ENCODE measurements around the gene MTARC2. TPM values are rescaled to one million over a fixed set of nuclear protein-coding genes. Genes with fewer than 3 reads are reported as not detected.

The MTARC2 gene
- total and polyA plus RNA-seq, 8 donors: 7.3 to 83.4 (median 20.9) TPM

DNA sequence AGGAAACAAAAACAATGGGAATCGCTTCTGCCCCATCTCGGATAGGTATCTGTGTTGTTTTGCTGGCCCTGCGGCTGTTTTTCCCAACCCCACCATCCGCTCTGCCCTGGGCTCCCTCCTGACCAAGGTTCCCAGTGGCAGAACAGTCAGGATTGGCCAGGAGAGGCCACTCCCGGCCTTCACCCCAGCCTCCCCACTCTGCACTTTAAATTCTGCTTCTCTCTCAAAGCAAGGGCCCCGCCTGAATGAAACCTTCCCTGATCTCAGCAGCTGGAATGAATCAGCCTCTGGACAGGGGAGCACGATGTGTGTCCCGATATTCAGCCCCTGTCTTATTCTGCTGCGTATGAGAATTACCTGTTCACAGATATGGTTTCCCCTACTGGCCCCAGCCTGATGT lies 41.6 kb upstream of the MTARC2 start:
- TF ChIP-seq POLR2AphosphoS5 (IDR thresholded peaks at IDR 0.05): no peak
- no peak for TF ChIP-seq POLR2A (IDR thresholded peaks at IDR 0.05)
- TF ChIP-seq EP300 (IDR thresholded peaks at IDR 0.05): no peak
- TF ChIP-seq, protein P1, sequence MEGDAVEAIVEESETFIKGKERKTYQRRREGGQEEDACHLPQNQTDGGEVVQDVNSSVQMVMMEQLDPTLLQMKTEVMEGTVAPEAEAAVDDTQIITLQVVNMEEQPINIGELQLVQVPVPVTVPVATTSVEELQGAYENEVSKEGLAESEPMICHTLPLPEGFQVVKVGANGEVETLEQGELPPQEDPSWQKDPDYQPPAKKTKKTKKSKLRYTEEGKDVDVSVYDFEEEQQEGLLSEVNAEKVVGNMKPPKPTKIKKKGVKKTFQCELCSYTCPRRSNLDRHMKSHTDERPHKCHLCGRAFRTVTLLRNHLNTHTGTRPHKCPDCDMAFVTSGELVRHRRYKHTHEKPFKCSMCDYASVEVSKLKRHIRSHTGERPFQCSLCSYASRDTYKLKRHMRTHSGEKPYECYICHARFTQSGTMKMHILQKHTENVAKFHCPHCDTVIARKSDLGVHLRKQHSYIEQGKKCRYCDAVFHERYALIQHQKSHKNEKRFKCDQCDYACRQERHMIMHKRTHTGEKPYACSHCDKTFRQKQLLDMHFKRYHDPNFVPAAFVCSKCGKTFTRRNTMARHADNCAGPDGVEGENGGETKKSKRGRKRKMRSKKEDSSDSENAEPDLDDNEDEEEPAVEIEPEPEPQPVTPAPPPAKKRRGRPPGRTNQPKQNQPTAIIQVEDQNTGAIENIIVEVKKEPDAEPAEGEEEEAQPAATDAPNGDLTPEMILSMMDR (IDR thresholded peaks at IDR 0.05): no peak
- no peak overlapping the region for H3K27ac ChIP-seq

DNA sequence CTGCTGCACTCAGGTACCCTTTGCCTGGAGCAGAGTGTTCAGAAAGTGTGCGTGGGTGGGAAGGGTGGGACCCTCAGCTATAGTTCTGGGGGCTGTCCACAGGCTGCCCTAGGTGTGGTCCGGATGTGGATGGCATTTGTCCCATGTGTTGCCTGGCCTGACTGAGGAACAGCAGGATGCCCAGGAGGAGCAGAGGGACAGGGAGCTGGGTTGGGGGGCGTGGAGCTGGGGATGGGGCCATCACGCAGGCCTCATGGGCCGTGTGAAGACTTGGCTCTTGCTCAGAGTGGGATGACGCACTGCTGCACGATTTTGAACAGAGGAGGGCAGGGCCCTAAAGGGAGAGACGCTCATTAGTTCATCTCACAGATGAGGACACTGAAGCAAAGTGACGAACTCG lies 41.0 kb upstream of the MTARC2 start:
- DNase-seq: no peak
- Histone ChIP-seq H3K9me3 (no peaks in the 10 kb centered on the region), H3K27ac (no peak overlapping the region), H3K27me3 (peaks cover 0 to 4% (median 0%) of the 10 kb centered on the region in 3 donors), H3K4me1 (peaks cover 4 to 27% (median 11%) of the 10 kb centered on the region in 4 donors), H3K36me3 (no peaks in the 10 kb centered on the region), H3K4me3 (no peak overlapping the region)
- intact Hi-C loops (cut with DNase I; ENCODE audit: low total_unique reads): no loop called here
- 85 to 90% (median 87%) methylated on average over 9 to 10 of the region's 10 CpGs for WGBS, 5 donors
- TF ChIP-seq POLR2A (IDR thresholded peaks at IDR 0.05): no peak
- no peak for TF ChIP-seq EP300 (IDR thresholded peaks at IDR 0.05)
- TF ChIP-seq, protein P1 (IDR thresholded peaks at IDR 0.05): no peak
- no peak for TF ChIP-seq POLR2AphosphoS5 (IDR thresholded peaks at IDR 0.05)

More for the DNA sequence above, 41.6 kb upstream of the MTARC2 start:
- no peaks in the 10 kb centered on the region for H3K36me3 ChIP-seq
- 59 to 79% (median 72%) methylated on average over 9 of the region's 9 CpGs for WGBS, 5 donors
- intact Hi-C loops (cut with DNase I; ENCODE audit: low total_unique reads): no loop called here
- no peak for DNase-seq
- peaks cover 0 to 4% (median 0%) of the 10 kb centered on the region in 3 donors for H3K27me3 ChIP-seq
- H3K4me1 ChIP-seq: peaks cover 4 to 27% (median 11%) of the 10 kb centered on the region in 4 donors
- H3K9me3 ChIP-seq: no peaks in the 10 kb centered on the region
- H3K4me3 ChIP-seq: no peak overlapping the region

DNA sequence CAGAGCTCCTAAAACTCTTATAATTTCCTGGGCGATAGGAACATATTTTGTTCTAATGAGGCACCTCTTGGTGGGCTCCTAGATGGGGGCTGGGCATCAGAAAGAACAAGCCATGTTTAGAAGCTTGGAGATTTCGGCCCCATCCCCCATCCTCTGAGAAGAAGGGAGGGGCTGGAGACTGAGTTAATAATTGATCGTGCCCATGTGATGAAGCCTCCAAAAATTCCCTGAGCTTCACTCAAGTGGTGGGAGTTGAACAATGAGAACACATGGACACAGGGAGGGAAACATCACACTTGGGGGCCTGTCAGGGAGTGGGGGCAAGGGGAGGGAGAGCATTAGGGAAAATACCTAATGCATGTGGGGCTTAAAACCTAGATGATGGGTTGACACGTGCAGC lies 39.9 kb upstream of the MTARC2 start:
- no peaks in the 10 kb centered on the region for H3K36me3 ChIP-seq
- WGBS, 5 donors: 80 to 89% (median 84%) methylated on average over 4 of the region's 4 CpGs
- peaks cover 0 to 4% (median 0%) of the 10 kb centered on the region in 3 donors for H3K27me3 ChIP-seq
- intact Hi-C loops (cut with DNase I; ENCODE audit: low total_unique reads): no loop called here
- no peak for DNase-seq
- TF ChIP-seq EP300 (IDR thresholded peaks at IDR 0.05): no peak
- no peak for TF ChIP-seq POLR2AphosphoS5 (IDR thresholded peaks at IDR 0.05)
- TF ChIP-seq POLR2A (IDR thresholded peaks at IDR 0.05): no peak
- TF ChIP-seq, protein P1 (IDR thresholded peaks at IDR 0.05): no peak
- no peaks in the 10 kb centered on the region for H3K9me3 ChIP-seq
- no peak overlapping the region for H3K4me3 ChIP-seq
- H3K4me1 ChIP-seq: peaks cover 4 to 27% (median 11%) of the 10 kb centered on the region in 4 donors
- H3K27ac ChIP-seq: no peak overlapping the region

DNA sequence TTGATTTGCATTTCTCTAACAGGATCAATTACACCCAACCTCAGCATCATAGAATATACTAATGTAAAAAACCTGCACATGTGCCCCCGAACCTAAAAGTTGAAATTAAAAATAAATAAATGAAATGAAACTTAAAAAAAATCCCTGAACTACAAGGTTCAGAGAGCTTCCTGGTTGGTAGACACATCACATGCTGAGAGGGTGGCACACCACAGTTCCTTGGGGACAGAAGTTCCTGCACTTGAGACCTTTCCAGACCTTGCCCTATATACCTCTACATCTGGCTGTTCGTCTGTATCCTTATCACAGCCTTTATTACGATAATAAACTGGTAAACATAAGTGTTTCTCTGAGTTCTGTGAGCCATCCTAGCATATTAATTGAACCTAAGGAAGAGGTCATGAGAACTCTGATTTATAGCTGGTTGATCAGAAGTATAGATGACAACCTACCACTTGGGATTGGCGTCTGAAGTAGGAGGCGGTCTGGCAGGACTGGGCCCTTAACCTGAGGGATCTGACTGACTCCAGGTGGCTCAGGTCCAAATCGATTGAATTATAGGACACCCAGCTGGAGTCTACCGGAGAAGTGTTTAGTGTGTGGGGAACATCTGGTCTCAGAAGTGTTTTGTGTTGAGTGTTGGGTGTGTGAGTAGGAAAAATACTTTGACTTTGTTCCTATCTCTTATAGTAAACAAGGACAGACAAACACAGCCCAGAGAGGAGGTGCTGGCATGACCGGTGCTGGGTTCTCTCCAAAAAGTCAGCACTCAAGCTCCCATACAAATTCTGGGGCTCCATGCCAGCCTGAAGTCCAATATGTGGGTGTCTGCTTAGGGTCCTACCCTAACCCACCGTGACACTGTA lies 39.0 kb upstream of the MTARC2 start:
- Histone ChIP-seq H3K4me3 (no peak overlapping the region), H3K27ac (no peak overlapping the region), H3K36me3 (no peaks in the 10 kb centered on the region), H3K27me3 (peaks cover 0 to 4% (median 0%) of the 10 kb centered on the region in 3 donors), H3K4me1 (peaks cover 4 to 27% (median 11%) of the 10 kb centered on the region in 4 donors), H3K9me3 (no peaks in the 10 kb centered on the region)
- WGBS, 5 donors: 28 to 49% (median 45%) methylated on average over 9 of the region's 9 CpGs
- intact Hi-C loops (cut with DNase I; ENCODE audit: low total_unique reads): no loop called here
- DNase-seq: no peak
- no peak for TF ChIP-seq POLR2A (IDR thresholded peaks at IDR 0.05)
- TF ChIP-seq EP300 (IDR thresholded peaks at IDR 0.05): no peak
- no peak for TF ChIP-seq POLR2AphosphoS5 (IDR thresholded peaks at IDR 0.05)
- TF ChIP-seq, protein P1 (IDR thresholded peaks at IDR 0.05): no peak

All from stomach (tissue), 9 donors.